ENCODE measurements around the gene TEX264. TPM values are rescaled to one million over a fixed set of nuclear protein-coding genes. Genes with fewer than 3 reads are reported as not detected.
"Not testable (repeated sequence)": the region's sequence is repeated elsewhere in the genome, so short reads cannot be mapped to it uniquely, and the experiment has no call there.

Gene TEX264
- total RNA-seq, 6 experiments from 2014 or later, result 39.2 to 56.3 (median 42.2) TPM

DNA sequence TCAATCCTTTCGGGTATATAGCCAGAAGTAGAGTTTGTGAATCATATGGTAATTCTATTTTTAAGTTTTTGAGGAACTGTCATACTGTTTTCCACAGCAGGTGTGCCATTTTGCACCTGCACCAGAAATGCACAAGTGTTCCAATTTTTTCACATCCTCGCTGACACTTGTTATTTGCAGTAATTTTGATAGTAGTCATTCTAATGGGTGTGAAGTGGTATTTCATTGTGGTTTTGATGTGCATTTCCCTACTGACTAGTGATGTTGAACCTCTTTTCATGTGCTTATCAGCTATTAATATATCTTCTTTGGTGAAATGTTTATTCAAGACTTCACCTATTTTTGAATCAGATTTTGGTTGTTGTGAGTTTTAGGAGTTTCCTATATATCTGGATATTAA is 64.9 kb downstream of the TEX264 start:
- no peaks in the 10 kb centered on the region for H3K36me3 Mint-ChIP-seq (ENCODE audit: low read depth)
- no peak overlapping the region for H3K27ac Mint-ChIP-seq
- TF ChIP-seq, protein P1, sequence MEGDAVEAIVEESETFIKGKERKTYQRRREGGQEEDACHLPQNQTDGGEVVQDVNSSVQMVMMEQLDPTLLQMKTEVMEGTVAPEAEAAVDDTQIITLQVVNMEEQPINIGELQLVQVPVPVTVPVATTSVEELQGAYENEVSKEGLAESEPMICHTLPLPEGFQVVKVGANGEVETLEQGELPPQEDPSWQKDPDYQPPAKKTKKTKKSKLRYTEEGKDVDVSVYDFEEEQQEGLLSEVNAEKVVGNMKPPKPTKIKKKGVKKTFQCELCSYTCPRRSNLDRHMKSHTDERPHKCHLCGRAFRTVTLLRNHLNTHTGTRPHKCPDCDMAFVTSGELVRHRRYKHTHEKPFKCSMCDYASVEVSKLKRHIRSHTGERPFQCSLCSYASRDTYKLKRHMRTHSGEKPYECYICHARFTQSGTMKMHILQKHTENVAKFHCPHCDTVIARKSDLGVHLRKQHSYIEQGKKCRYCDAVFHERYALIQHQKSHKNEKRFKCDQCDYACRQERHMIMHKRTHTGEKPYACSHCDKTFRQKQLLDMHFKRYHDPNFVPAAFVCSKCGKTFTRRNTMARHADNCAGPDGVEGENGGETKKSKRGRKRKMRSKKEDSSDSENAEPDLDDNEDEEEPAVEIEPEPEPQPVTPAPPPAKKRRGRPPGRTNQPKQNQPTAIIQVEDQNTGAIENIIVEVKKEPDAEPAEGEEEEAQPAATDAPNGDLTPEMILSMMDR (IDR thresholded peaks at IDR 0.05), result no peak
- H3K4me3 Mint-ChIP-seq, result no peak overlapping the region
- H3K4me1 Mint-ChIP-seq (ENCODE audit: low read depth), result no peaks in the 10 kb centered on the region
- H3K27me3 Mint-ChIP-seq (ENCODE audit: insufficient read depth), result peaks cover 18% of the 10 kb centered on the region
- DNase-seq, result no peak
- H3K9me3 Mint-ChIP-seq, result no peaks in the 10 kb centered on the region

DNA sequence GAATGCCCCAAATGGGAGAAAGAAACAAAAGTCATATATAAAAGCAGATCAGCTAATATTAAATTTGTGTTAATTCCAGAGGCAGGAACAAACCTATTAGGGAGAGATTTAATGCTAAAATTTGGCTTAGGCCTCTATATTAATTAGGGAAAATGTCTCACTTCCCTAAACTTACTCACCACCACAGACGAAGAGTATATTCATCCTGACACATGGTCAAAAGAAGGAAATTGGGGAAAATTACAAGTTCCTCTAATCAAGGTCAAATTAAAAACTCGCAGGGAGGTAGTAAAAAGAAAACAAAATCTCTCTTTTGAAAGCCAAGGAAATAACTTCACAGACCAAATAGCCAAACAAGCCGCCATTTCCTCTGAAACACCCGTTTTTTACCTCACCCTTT is 68.1 kb downstream of the TEX264 start:
- no peaks in the 10 kb centered on the region for H3K36me3 Mint-ChIP-seq (ENCODE audit: low read depth)
- TF ChIP-seq, protein P1 (IDR thresholded peaks at IDR 0.05), result no peak
- peaks cover 19% of the 10 kb centered on the region for H3K27me3 Mint-ChIP-seq (ENCODE audit: insufficient read depth)
- DNase-seq, result no peak
- H3K27ac Mint-ChIP-seq, result no peak overlapping the region
- no peak overlapping the region for H3K4me3 Mint-ChIP-seq
- H3K9me3 Mint-ChIP-seq, result no peaks in the 10 kb centered on the region
- no peaks in the 10 kb centered on the region for H3K4me1 Mint-ChIP-seq (ENCODE audit: low read depth)

- H3K4me1 Mint-ChIP-seq (ENCODE audit: low read depth); H3K9me3 Mint-ChIP-seq; H3K4me3 Mint-ChIP-seq; H3K36me3 Mint-ChIP-seq (ENCODE audit: low read depth); H3K27ac Mint-ChIP-seq; DNase-seq: not testable (repeated sequence)
- H3K27me3 Mint-ChIP-seq (ENCODE audit: insufficient read depth), result peaks cover 14% of the 10 kb centered on the region
Measured at GRCh38 chr3:51742320-51742719, 71.3 kb downstream of the TEX264 start.

DNA sequence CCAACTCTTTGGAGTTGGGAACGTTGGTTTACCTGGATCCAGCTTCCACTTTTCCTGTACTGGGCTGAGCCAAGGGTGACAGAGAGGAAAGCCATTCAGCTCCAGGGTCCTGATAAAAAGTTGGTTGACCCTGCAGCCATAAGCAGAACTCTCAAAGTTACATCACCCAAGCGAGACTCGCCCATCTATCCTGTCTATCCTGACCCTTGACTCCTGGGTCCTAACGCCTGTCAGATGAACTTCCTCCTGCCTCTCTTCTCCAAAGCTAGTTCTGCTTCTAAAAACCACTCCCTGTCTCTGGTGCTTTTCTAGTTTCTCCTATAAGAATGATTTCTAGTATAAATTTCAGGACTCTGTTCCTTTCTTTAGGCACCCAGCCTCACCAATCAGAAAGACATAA is 71.9 kb downstream of the TEX264 start:
- H3K27me3 Mint-ChIP-seq (ENCODE audit: insufficient read depth), result peaks cover 11% of the 10 kb centered on the region
- not testable (repeated sequence) for H3K4me1 Mint-ChIP-seq (ENCODE audit: low read depth); DNase-seq; H3K27ac Mint-ChIP-seq; H3K4me3 Mint-ChIP-seq; H3K36me3 Mint-ChIP-seq (ENCODE audit: low read depth); H3K9me3 Mint-ChIP-seq

- Mint-ChIP-seq H3K27me3 (ENCODE audit: insufficient read depth) (peaks cover 2% of the 10 kb centered on the region; the same call in 1 of the 2 replicates), H3K4me1 (ENCODE audit: low read depth) (no peaks in the 10 kb centered on the region), H3K4me3 (no peak overlapping the region), H3K27ac (no peak overlapping the region), H3K9me3 (peaks cover 3% of the 10 kb centered on the region; the same call in 1 of the 2 replicates), H3K36me3 (ENCODE audit: low read depth) (no peaks in the 10 kb centered on the region)
- TF ChIP-seq, protein P1 (IDR thresholded peaks at IDR 0.05), result no peak
- DNase-seq, result no peak
Measured at GRCh38 chr3:51747840-51748239, 76.8 kb downstream of the TEX264 start.

DNA sequence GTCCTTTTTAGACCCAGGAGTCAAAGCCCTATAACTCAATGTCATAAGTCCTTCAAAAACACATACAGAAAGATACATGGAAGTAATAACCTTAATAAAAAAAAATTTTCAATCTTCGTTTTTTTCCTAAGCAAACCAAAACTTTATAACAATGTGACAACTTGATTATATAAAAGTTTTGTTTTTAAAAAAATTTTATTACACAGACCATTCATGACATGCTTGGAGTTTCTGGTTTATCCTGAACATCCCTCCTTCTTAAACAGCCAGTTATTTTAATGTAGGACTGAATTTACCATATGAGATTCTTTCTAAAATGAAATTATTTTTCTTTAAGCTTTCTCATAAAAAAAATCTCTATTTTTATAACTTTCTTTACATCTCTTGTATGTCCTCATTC is 77.3 kb downstream of the TEX264 start:
- no peaks in the 10 kb centered on the region for H3K4me1 Mint-ChIP-seq (ENCODE audit: low read depth)
- no peak overlapping the region for H3K4me3 Mint-ChIP-seq
- DNase-seq, result no peak
- H3K36me3 Mint-ChIP-seq (ENCODE audit: low read depth), result no peaks in the 10 kb centered on the region
- no peak overlapping the region for H3K27ac Mint-ChIP-seq
- H3K9me3 Mint-ChIP-seq, result peaks cover 3% of the 10 kb centered on the region; the same call in 1 of the 2 replicates
- TF ChIP-seq, protein P1 (IDR thresholded peaks at IDR 0.05), result no peak
- H3K27me3 Mint-ChIP-seq (ENCODE audit: insufficient read depth), result no peaks in the 10 kb centered on the region

GRCh38 chr3:51750878-51751277 is 79.8 kb downstream of the TEX264 start:
- Mint-ChIP-seq H3K4me1 (ENCODE audit: low read depth) (no peaks in the 10 kb centered on the region), H3K4me3 (no peak overlapping the region), H3K36me3 (ENCODE audit: low read depth) (no peaks in the 10 kb centered on the region), H3K27me3 (ENCODE audit: insufficient read depth) (no peaks in the 10 kb centered on the region), H3K9me3 (peaks cover 3% of the 10 kb centered on the region), H3K27ac (no peak overlapping the region)
- TF ChIP-seq, protein P1 (IDR thresholded peaks at IDR 0.05), result no peak
- no peak for DNase-seq

Measured in HFFc6 (cell line).